HG03045 (cell line): Measurements from ENCODE around the gene TOR1A.
A peak's percentile ranks its signal among the peaks of the same experiment; 100 is the strongest.

Experiments
- ATAC-seq: cut with Tn5 transposase; IDR thresholded peaks from one replicate; pipeline ENCODE4 v1.9.1; 2021; ENCODE audit warnings: mild to moderate bottlenecking, moderate library complexity; ENCODE audit not compliant: unreplicated experiment

The TOR1A gene, protein sequence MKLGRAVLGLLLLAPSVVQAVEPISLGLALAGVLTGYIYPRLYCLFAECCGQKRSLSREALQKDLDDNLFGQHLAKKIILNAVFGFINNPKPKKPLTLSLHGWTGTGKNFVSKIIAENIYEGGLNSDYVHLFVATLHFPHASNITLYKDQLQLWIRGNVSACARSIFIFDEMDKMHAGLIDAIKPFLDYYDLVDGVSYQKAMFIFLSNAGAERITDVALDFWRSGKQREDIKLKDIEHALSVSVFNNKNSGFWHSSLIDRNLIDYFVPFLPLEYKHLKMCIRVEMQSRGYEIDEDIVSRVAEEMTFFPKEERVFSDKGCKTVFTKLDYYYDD

DNA sequence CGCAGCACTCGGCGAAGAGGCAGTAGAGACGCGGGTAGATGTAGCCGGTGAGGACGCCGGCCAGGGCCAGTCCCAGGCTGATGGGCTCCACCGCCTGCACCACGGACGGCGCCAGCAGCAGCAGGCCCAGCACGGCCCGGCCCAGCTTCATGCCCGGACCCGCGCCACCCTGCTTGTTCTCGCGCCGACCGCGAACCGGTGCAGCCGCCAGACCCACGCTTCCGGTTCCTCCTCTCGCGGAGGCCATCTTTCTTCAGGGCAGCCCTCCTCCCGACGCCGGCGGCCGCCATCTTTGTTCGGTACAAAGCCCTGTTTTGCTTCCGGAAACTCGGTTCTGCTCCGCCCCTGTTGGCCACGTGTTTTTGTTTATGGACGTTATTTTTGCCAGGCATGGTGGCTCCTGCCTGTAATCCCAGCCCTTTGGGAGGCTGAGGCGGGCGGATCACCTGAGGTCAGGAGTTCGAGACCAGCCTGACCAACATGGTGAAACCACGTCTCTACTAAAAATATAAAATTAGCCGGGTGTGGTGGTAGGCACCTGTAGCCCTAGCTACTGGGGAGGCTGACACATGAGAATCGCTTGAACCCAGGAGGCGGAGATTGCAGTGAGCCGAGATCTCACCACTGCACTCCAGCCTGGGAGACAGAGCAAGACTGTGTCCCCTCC is at the start of gene TOR1A:
TOR1A (minus strand) TSS at position 202 of the 667 bp plus-strand sequence; CDS start at position 151, 51 bp downstream.
- peak; percentile 86 for ATAC-seq

DNA sequence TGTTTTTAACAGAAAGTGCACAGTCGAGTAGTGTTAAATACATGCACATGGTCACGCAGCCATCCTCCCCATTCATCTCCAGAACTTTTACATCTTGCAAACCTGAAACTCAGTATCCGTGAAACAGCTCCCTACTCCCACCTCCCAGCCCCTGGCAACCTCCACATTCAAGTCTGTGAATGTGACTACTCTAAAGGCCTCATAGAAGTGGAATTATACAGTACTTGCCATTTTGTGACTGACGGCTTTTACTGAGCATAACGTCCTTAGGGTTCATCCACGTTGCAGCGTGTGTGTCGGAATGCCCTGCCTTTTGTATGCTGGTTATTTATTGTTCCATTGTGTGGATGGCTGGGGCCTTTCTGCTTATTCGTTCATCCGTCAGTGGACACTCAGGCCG is 47.1 kb upstream of the TOR1A start:
- ATAC-seq, result no peak

DNA sequence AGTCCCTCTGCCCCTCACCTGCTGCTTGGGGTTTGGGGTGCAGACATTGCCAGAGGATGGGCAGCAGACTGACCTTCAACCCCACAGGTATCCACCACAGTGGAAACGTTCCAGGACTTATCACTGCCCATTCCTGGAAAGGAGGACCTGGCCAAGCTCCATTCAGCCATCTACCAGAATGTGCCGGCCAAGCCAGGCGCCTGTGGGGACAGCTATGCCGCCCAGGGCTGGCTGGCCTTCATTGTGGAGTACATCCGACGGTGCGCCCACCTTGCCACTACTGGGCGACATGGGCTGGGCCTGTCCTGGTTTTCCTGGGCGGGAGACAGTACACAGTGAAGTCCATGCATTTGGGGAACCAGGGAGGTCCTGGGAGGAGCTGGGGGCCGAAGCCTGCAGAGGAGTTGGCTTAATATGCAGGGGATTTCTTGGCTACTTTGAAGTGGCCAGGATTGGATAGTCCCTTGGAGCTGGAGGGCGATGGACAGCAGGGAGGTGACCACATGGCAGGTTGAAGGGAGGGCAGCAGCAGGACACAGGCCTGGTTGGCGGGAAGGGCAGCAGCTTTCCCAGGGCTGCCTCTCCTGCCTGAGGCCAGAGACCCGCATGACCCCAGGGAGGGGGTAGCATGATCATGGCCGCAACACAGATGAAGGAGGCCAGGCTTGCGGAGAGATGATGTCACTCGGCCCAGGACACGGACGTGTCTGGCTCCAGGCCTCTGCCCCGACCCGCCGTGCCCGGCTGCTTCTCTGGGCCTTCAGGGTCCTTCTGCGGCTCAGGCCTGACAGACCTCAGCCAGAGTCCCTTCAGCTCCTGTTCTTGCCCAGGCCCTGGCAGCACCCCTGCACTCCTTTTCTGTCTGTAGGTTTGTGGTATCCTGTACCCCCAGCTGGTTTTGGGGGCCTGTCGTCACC is 45.9 kb upstream of the TOR1A start:
- no peak for ATAC-seq

DNA sequence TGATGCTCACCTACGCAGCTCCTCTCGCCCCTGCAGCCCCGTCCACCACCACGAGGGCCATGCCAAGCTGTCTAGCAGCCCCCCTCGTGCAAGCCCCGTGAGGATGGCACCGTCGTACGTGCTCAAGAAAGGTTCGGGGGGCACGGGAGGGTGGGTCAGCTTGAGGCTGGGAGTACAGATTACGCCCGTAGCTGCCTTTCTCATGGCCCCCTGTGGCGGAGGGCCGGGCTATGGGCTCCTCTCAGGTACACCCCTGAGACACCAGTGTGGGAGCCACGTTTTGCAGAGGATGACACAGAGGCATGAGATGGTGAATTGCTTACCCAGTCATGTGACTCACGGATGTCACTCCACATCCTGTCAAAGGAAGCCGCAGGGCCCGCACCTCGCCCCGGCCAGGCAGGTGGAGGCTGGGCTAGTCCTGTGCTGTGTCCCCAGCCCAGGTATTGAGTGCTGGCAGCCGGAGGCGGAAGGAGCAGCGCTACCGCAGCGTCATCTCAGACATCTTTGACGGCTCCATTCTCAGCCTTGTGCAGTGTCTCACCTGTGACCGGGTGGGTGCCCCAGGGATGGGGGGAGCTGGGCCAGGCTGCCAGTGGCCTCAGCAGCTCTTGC is 45.0 kb upstream of the TOR1A start:
- no peak for ATAC-seq

- ATAC-seq, result no peak
Measured at GRCh38 chr9:129868023-129868871, 44.3 kb upstream of the TOR1A start.

DNA sequence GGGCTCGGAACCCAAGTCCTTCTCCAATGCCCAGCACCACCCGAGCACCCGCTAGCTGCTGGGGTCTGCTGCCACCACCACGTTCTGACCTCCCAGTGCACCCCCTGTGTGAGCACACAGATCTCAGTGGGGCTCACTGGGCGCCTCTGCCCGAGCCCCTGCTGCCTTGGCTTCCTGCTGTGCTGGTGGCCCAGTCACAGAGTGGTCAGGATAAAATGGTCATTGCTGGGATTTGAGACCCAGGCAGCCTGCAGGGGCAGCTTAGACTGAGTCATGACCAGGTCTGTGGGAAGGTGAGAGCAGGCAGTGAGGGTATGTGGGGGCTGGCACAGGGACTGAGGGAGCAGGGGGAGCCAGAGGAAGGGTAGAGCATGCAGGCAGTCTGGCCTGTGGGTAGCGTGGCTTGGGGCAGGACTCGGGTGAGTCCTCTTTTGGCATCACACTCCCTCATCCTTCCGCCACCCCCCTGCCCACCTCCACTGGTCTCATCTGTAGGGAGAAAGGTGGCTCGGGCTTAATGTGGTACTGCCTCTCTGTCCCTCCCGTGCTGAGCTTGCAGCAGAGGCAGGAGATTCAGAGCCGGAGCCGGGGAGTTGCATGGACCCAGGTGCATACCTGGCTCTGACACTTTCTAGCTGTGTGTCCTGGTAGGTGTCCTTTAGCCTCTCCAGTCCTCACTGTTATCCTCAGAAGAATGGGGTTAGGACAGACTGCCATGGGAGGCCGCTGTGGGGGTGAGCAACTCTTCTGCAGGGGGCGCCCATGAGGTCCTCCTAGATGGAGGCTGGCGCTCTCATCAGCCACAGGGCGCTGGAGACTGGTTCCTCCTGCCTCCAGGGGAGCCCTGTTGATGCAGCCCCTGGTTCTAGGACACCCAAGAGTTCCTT is 43.4 kb upstream of the TOR1A start:
- no peak for ATAC-seq

DNA sequence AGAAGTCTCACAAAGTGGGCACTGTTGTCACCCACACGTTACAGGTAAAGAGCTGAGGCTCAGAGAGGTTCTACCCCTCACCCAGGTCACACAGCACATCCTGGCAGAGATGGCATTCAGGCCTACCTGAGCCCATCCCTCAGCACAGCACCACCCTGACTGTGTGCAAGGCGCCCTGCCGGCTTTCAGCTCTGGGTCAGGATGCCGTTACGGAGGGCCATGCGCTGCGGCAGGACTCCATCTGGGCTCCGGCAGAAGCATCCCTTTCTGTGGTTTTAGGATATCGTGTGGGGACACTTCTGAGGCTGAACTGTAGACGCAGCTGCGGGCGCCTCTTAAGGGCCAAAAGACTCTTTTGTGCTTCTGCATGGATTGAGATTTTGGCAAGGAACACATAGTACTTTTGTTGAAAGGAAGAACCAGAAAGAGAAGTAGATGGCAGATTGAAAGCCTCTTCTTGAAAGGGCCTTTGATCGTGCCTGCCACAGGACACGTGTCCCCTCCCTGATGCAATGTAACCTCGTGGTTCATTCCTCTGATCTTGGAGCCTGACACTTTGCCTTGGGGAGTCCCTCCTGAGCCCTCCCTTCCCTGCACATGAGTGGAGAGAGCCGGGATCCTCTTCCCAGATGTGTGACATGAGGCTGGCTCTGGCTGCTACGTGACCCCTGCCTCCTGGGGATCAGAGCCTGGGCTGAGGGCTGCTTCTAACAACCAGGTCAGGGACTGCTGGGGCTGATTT is 42.6 kb upstream of the TOR1A start:
- ATAC-seq, result no peak

DNA sequence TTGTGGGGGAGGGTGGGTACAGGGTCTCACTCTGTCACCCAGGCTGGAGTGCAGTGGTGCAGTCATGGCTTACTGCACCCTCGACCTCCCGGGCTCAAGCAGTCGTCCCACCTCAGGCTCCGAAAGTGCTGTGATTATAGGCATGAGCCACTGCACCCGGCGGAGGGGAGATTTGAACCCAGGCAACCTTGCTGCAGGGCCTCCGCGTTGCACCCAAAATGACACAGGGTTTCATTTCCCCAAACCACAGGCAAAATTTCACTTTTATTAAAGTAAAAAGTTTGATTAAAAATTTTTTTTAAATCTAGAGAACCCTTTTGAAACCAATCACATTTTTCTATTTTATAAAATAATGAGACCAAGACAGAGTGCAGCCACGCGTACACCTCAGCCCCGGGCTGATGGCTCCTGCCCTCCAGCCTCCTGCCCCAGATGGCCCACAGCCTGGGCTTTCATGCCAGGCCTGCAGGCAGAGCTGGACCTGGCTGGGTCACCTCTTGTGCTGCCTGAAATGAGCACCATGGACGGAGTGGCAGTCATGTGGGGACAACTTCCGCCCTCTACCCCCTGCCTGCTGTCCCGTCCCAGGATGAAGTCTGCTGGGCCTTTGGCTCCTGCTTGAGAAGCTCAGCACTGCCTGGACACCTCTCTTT is 41.9 kb upstream of the TOR1A start:
- no peak for ATAC-seq

DNA sequence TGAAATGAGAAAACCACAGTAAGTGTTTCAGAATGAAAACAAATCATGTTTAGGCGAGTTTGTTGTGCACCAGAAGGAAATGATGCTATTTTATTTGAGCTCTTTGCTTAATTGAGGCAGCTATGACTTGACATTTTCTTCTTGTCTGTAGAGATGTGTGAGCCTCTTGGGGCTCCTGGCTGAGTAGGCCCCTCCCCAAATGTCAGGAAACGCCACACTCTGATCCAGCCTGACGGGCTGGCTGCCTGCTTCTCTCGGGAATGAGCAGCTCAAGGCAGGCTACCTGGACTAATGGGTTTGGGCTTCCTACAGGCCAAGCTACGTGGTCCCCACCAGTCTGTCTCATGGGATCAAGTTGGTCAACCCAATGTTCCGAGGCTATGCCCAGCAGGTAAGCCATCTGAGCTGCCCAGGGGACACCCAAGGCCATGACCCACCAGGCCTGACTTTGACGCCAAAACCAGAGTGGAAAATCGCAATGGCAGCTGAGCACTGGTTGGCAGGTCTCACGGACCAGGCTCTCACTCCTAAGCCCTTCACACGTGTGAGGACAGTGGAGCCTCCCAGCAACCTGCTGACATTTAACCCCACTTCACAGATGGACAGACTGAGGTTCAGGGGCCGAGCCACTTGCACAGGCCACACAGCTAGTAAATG is 41.2 kb upstream of the TOR1A start:
- ATAC-seq, result no peak

- ATAC-seq, result no peak
Measured at GRCh38 chr9:129863059-129863690, 39.2 kb upstream of the TOR1A start.

DNA sequence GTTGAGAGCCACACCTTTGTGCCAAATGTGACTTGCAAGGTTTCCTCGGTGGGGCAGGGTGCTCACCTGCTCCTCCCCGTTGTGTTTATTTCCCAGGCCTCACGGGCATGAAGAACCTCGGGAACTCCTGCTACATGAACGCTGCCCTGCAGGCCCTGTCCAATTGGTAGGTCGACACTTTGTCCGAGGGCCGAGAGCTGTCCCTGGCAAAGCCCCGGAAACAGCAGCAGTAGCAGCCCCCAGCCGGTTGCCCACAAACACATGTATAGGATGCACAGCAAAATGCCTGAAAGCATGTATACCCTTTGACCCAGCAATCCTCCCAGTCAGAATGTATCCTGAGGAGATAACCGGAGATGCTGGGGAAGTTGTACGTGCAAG is 37.5 kb upstream of the TOR1A start:
- ATAC-seq, result no peak

- ATAC-seq, result no peak
Measured at GRCh38 chr9:129860653-129861446, 36.9 kb upstream of the TOR1A start.

GRCh38 chr9:129858167-129858962 is 34.4 kb upstream of the TOR1A start:
- no peak for ATAC-seq

DNA sequence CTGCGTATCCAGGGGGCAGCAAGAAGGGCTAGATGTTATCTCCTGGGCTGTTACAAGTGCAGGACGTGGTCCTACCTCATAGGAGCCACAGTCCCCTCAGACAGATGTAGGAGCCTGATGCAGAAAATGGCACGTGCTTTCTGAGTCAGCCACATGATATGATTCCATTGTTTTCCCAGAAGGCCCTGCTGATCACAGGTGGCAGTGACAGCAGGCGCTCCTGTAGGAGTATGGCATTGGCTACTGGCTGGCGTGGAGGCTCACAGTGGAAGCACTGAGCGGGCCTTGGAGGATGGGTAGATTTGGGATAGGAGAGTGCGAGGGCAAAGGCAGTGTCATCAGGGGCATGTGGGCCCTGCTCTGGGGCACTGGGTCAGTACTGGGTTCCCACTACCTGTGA is 33.3 kb upstream of the TOR1A start:
- ATAC-seq, result no peak

DNA sequence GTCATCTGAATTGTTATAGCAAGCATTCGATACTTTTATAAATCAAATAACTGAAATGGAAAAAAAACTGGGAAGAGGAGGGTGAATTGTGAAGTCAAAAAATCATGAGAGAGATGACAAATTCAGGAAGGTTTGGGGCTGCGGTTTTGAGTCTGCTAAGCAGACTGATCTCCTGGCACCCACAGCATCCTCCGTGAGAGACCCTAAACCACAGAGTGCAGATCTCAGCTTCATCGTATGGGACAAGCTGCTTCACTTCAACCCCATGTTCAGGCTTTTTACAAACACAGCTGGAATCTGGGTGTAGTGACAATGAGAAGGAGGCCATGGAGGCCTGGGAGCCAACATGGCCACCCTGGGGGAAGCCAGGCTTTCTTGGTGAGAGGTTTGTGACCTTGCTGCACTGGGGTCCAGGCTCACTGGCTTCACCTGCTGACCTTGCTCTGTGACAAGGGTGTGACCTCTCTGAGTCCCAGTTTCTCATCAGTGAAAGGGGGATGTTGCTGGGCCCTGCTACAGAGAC is 30.7 kb upstream of the TOR1A start:
- ATAC-seq, result no peak
